HUES48 (cell line): Measurements from ENCODE around the gene TUBGCP3.
"Not testable (repeated sequence)": the region's sequence is repeated elsewhere in the genome, so short reads cannot be mapped to it uniquely, and the experiment has no call there.

Experiments
- H3K27ac ChIP-seq: one replicate; pipeline ENCODE4 v1.7.0; 2013; ENCODE audit warnings: low read depth, low read length, inconsistent platforms
- H3K27me3 ChIP-seq: 2 replicates; pipeline ENCODE4 v1.6.1; 2013; ENCODE audit warnings: mild to moderate bottlenecking, low read length; ENCODE audit not compliant: control insufficient read depth, insufficient read depth
- H3K36me3 ChIP-seq: 2 replicates; pipeline ENCODE4 v1.6.1; 2013; ENCODE audit warnings: low read length; ENCODE audit not compliant: control insufficient read depth, insufficient read depth
- H3K4me1 ChIP-seq: 2 replicates; pipeline ENCODE4 v1.6.1; 2013; ENCODE audit warnings: mild to moderate bottlenecking, low read length; ENCODE audit not compliant: control insufficient read depth, insufficient read depth
- H3K4me3 ChIP-seq: 2 replicates; pipeline ENCODE4 v1.5.1; 2013; ENCODE audit warnings: mild to moderate bottlenecking, low read depth, low read length
- H3K9ac ChIP-seq: 2 replicates; pipeline ENCODE4 v1.6.1; 2013; ENCODE audit warnings: mild to moderate bottlenecking, low read depth, low read length, moderate library complexity
- H3K9me3 ChIP-seq: 2 replicates; pipeline ENCODE4 v1.6.1; 2013; ENCODE audit warnings: low read length; ENCODE audit not compliant: control insufficient read depth, insufficient read depth

Gene TUBGCP3, protein sequence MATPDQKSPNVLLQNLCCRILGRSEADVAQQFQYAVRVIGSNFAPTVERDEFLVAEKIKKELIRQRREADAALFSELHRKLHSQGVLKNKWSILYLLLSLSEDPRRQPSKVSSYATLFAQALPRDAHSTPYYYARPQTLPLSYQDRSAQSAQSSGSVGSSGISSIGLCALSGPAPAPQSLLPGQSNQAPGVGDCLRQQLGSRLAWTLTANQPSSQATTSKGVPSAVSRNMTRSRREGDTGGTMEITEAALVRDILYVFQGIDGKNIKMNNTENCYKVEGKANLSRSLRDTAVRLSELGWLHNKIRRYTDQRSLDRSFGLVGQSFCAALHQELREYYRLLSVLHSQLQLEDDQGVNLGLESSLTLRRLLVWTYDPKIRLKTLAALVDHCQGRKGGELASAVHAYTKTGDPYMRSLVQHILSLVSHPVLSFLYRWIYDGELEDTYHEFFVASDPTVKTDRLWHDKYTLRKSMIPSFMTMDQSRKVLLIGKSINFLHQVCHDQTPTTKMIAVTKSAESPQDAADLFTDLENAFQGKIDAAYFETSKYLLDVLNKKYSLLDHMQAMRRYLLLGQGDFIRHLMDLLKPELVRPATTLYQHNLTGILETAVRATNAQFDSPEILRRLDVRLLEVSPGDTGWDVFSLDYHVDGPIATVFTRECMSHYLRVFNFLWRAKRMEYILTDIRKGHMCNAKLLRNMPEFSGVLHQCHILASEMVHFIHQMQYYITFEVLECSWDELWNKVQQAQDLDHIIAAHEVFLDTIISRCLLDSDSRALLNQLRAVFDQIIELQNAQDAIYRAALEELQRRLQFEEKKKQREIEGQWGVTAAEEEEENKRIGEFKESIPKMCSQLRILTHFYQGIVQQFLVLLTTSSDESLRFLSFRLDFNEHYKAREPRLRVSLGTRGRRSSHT

GRCh38 chr13:112587764-112588489 is at the start of gene TUBGCP3:
TSS of gene TUBGCP3 (minus strand) at chr13:112588153. CDS start at chr13:112587980, 173 bp downstream.
- no peaks in the 10 kb centered on the region; the same call in 1 of the 2 replicates for H3K27me3 ChIP-seq
- H3K4me1 ChIP-seq = peaks cover 9% of the 10 kb centered on the region
- H3K9me3 ChIP-seq = no peaks in the 10 kb centered on the region
- peak within 1 kb of the TSS; percentile 94 for H3K9ac ChIP-seq
- H3K4me3 ChIP-seq = peak within 1 kb of the TSS; percentile 80
- no peaks in the 10 kb centered on the region for H3K36me3 ChIP-seq
- H3K27ac ChIP-seq = peak within 1 kb of the TSS; percentile 93

- H3K4me3 ChIP-seq = no peak overlapping the region
- no peak overlapping the region for H3K9ac ChIP-seq
- no peak overlapping the region for H3K27ac ChIP-seq
- H3K27me3 ChIP-seq = peaks cover 23% of the 10 kb centered on the region
- no peaks in the 10 kb centered on the region for H3K36me3 ChIP-seq
- H3K4me1 ChIP-seq = no peaks in the 10 kb centered on the region; the same call in none of the 2 replicates
- no peaks in the 10 kb centered on the region for H3K9me3 ChIP-seq
Observed at GRCh38 chr13:112637017-112637801, 49.3 kb upstream of the TUBGCP3 start.

GRCh38 chr13:112636401-112636975 is 48.5 kb upstream of the TUBGCP3 start:
- Histone ChIP-seq H3K4me3 (no peak overlapping the region), H3K9ac (no peak overlapping the region), H3K27ac (no peak overlapping the region), H3K4me1 (no peaks in the 10 kb centered on the region; the same call in none of the 2 replicates), H3K9me3 (no peaks in the 10 kb centered on the region), H3K36me3 (no peaks in the 10 kb centered on the region), H3K27me3 (peaks cover 23% of the 10 kb centered on the region)

- Histone ChIP-seq H3K9me3 (no peaks in the 10 kb centered on the region), H3K4me3 (no peak overlapping the region), H3K27me3 (peaks cover 22% of the 10 kb centered on the region), H3K4me1 (no peaks in the 10 kb centered on the region; the same call in none of the 2 replicates), H3K9ac (no peak overlapping the region), H3K27ac (no peak overlapping the region), H3K36me3 (no peaks in the 10 kb centered on the region)
Observed at GRCh38 chr13:112635323-112635722, 47.4 kb upstream of the TUBGCP3 start.

DNA sequence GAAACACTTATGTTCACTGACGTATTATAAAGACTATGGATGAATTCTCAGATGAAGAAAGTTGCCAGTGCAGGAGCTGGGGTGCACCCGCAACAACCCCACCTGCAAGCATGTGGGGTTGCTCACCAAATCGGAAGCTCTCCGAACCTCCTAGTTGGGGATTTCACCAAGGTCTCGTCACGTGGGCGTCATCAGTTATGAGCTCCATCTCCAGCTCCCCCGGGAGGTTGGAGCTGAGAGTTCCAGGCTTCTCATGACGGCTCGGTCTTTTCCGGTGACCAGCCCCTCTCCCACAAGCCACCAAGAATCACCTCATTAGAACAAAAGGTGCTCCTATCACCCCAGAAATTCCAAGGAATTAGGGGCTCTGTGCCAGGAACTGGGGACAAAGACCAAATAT is 46.1 kb upstream of the TUBGCP3 start:
- no peak overlapping the region for H3K9ac ChIP-seq
- H3K27me3 ChIP-seq = peaks cover 10% of the 10 kb centered on the region
- no peak overlapping the region for H3K27ac ChIP-seq
- no peaks in the 10 kb centered on the region; the same call in none of the 2 replicates for H3K4me1 ChIP-seq
- H3K36me3 ChIP-seq = no peaks in the 10 kb centered on the region
- no peak overlapping the region for H3K4me3 ChIP-seq
- no peaks in the 10 kb centered on the region for H3K9me3 ChIP-seq

DNA sequence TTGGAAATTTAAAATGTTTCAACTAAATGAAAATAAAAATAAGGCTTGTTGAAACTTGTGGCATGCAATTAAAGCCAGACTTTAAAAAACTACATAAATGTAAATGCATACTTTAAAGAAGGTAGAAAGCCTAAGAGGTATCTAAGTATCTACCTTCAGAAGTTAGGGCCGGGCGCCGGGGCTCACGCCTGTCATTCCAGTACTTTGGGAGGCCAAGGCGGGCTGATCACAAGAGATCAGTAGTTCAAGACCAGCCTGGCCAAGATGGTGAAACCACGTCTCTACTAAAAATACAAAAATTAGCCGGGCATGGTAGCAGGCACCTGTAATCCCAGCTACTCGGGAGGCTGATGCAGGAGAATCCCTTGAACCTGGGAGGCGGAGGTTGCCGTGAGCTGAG is 42.3 kb upstream of the TUBGCP3 start:
- not testable (repeated sequence) for H3K36me3 ChIP-seq, H3K4me1 ChIP-seq, H3K27me3 ChIP-seq, H3K9me3 ChIP-seq, H3K27ac ChIP-seq, H3K9ac ChIP-seq, H3K4me3 ChIP-seq

DNA sequence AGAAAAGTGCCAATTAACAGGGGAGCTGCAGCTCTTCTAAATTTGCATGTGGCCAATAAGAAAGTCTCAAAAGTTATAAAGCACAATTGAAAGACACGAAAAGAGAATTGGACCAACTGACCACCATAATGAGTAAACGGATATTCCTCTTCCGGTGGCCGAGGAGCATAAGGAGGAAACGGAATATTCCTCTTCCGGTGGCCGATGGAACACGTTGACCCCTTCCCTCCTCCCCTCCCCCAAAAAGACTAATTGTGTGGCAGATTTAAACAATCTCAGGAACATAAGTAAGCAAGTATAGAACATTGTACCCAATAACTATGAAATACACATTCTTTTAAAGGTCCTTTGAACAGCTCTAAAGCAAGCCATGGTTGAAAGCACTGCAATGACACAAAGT is 41.2 kb upstream of the TUBGCP3 start:
- Histone ChIP-seq H3K9ac (no peak overlapping the region), H3K36me3 (no peaks in the 10 kb centered on the region), H3K27ac (no peak overlapping the region), H3K4me1 (no peaks in the 10 kb centered on the region), H3K9me3 (no peaks in the 10 kb centered on the region), H3K4me3 (no peak overlapping the region), H3K27me3 (no peaks in the 10 kb centered on the region)

GRCh38 chr13:112627613-112628012 is 39.7 kb upstream of the TUBGCP3 start:
- H3K4me3 ChIP-seq, H3K36me3 ChIP-seq, H3K4me1 ChIP-seq, H3K9me3 ChIP-seq, H3K27ac ChIP-seq, H3K9ac ChIP-seq, H3K27me3 ChIP-seq: not testable (repeated sequence)

DNA sequence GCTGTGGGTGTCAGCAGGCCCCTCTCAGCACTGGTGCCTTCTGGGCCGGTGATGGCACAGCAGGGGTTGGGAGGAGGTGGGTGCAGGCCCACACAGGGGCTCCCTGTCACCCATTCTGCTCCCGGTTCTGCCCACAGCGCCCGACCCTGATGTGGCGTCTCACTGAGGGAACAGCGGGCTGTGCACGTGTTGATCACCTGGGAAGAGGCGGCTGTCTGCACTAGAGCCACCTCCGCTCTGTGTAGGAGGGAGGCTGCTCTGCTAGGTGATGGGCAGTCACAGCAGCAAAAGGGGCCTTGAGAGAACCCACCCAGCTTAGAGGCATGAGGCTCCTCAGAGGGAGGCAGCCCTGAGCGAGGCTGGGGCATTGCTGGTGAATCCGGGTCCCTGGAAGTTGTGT is 39.2 kb upstream of the TUBGCP3 start:
- no peaks in the 10 kb centered on the region for H3K27me3 ChIP-seq

GRCh38 chr13:112626761-112627160 is 38.8 kb upstream of the TUBGCP3 start:
- Histone ChIP-seq H3K9me3 (no peaks in the 10 kb centered on the region), H3K9ac (no peak overlapping the region), H3K27me3 (no peaks in the 10 kb centered on the region), H3K4me1 (no peaks in the 10 kb centered on the region), H3K4me3 (no peak overlapping the region), H3K27ac (no peak overlapping the region), H3K36me3 (no peaks in the 10 kb centered on the region)

More for the DNA sequence above, 39.2 kb upstream of the TUBGCP3 start:
- no peaks in the 10 kb centered on the region for H3K4me1 ChIP-seq
- no peaks in the 10 kb centered on the region for H3K36me3 ChIP-seq
- no peak overlapping the region for H3K4me3 ChIP-seq
- H3K9me3 ChIP-seq = no peaks in the 10 kb centered on the region
- no peak overlapping the region for H3K27ac ChIP-seq
- no peak overlapping the region for H3K9ac ChIP-seq
